ENCODE data around the gene EDEM1.

GRCh38 chr3:5191555-5192304, 4.2 kb downstream of the EDEM1 start:
- TF ChIP-seq CTCF (conservative IDR thresholded peaks at IDR 0.05; ENCODE audit: low read length) (no peak), EZH2phosphoT487 (IDR thresholded peaks at IDR 0.05; ENCODE audit: borderline replicate concordance) (no peak)
